ENCODE data around the gene DHX30.
"Not testable (repeated sequence)": the region's sequence is repeated elsewhere in the genome, so short reads cannot be mapped to it uniquely, and the experiment has no call there.

Gene DHX30

DNA sequence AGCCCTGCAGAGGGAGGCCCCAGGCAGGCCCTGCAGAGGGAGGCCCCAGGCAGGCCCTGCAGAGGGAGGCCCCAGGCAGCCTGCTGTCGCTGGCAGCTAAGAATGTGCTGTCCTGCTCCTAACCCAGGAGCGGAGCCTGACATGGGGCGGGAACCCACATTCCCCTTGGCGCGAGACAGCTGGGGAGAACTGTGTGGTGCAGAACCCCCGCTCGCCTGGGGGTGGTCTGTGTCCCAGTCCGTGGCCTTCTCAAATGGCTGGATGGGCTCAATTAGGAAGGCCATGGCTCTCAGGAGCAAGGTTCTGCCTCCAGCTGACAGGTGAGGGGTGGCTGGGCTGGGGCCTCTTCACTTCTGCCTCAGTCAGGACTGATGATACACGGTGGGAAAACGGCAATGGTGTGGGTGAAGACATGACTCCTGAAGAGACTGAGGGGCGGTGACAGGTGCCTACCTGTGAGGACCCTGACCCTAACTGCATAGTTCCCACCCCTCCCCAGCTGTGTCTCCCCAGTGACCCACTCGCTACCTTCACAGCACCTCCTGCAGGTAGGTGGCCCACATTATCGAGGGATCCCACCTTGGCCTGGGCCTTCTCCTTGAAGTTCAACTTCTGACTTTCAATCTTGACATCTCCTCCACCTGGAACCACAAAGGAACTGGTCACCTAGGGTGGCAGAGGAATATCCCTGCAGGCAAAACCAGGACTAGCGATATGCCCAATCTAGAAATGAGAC lies 52.0 kb downstream of the DHX30 start:
- no peak for DNase-seq

DNA sequence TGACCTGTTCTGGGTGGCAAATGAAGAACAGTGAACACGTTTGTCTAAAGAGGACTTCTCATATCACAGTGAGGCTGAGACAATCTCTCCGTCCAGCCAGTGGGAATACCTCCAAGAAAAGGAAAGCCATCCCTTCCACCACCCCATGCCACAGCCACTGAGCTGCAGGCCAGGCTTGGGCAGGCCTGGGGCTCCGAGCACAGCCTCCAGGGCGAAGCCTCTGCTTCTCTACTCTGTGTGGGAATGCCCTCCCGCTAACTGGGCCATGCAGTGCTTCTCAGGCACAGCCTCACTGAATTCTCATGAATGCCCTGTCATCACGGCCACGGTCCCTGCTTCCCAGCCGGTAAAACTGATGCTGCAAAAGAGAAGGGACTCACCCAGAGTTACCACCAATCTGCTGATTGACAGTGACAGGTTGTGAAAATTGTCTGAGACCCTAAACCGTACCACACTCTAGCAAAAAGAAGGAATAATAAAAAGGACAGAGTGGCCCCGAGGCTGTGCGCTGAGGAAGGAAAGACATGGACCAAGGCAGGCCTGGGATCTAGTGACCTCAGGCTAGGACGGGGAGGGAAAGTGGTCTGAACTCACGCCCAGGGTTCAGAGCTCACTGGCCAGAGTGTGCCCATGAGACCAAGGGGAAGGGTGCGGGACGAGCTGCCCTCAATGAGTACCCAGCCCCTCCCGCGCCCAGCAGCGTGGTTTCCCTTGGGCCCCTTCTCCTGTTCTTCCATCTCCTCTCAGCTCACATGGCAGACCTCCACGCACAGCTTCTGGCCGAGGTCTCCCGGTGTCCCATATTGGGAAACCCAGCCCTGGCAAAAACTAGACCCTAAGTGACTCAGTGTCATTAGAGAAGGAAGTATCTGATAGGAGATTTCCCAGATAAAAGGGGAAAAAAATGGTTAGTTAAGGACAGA lies 52.8 kb downstream of the DHX30 start:
- DNase-seq: no peak

DNA sequence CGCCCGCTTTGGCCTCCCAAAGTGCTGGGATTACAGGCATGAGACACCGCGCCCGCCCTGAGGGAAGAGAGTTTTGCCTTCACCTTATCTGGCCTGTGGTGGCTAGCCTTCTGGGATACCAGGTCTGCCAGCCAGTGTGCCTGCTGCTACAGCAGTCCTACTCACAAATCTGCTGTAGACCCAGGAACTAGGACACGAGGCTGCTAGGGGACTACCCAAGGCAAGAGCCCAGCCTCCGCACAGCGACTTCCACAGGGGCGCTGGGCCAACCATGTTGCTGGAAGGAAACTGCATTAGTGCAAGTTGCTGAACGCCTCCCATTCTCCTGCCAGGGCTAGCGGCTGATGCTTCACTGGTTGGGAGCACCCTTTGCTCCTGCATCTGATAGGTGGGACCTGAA lies 53.7 kb downstream of the DHX30 start:
- no peak for DNase-seq

DNA sequence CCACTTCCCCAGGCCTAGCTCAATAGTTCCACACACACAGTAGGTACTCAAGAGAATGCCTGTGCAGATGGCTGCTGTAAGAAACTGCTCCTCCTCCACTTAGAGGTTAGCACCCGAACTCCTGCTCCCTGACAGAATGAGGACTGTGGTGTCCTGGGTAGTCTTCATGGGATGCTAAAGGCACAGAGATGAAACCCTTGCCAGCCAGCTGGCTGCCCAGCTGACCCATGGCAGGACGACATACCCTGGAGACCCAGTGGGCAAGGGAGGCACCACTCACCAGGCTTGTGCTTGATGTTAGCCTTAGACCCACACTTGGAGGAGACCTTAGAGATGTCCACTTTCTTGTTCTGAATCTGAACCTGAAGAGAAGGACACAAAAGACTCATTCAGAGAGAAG lies 54.2 kb downstream of the DHX30 start:
- DNase-seq: no peak

GRCh38 chr3:47859956-47860605 lies 57.1 kb downstream of the DHX30 start:
- no peak for DNase-seq

GRCh38 chr3:47863391-47864128 lies 60.6 kb downstream of the DHX30 start:
- DNase-seq: no peak

GRCh38 chr3:47865192-47865591 lies 62.3 kb downstream of the DHX30 start:
- DNase-seq: no peak

GRCh38 chr3:47867451-47868044 lies 64.6 kb downstream of the DHX30 start:
- DNase-seq: no peak

DNA sequence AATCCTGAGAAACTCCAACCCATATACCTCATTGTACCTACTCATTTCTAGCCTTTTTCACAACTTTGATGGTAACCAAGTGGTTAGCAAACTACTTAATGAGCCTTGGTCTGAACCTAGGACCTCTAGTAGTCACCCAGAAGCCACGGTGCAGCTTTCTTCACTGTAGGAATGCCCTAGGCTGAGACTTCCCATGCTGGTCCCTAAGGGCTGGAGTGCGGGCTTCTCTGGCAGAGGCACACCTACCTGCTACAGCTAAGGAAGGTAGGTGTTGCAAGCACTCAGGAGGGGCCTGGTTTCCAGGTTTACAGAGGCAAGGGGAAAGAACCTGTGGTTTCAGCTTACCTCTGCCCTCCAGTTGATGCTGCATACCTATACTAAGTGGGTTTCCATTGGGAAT lies 65.4 kb downstream of the DHX30 start:
- DNase-seq: no peak

DNA sequence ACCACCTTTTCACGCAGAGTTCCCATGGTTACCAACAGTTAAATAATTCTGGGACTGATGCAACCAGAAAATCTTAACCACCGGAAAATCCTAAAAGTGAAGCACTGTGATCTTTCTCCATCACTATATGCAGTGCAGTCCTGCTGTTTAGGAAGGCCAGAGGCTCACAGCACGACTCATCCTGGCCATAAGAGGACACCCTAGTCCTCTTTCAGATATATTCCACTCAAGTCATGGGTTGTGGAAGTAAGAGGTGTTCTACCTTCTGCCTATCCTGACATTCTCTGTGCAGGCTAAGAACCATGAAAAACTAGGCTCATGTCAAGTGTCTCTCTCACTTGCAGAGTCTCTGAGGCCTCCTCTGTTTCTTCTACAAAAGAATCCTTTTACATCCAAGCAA lies 67.2 kb downstream of the DHX30 start:
- no peak for DNase-seq

DNA sequence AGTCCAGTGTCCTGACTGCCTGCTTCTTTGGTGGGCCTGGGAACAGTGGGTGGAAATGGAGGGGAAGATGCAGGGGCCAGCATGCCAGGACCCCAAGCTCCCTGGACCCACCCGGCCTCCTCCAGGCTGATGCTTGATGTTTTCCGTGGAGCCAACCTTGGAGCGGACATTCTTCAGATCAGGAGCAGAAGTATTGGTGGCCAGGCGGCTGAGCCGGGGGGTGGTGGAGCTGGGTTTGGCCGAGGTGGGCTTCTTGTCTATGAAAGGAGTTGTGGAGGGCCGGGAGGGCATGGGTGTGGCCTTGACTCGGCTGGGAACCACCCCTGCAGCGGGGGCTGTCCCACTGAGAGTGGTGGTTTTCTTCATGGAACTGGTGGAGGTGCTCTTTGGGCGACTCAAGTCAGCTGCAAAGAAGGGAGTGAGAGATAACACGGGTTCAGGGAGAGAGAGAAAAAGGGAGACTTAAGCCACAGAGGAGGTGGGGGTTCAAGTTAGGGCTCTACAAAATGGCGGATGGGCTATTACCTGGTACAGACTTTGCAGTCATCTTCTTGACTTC lies 67.8 kb downstream of the DHX30 start:
- no peak for DNase-seq

DNA sequence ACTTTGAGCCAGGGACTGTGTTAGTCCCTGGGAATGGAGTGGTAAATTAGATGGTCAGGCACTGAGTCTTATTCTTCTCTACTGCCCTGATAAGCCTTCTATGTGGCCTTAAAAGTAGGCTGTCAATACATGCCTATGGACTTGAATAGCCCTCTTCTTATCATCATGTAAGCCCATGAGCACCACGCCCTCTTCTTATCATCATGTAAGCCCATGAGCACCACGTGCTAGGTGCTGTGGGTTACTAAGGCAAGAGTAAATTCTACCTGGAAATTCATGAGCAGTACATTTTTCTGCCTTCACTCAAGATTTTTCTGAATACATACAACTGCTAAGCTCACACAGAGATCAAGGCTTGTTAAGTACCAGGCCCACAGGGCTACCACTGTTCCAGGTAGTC lies 68.5 kb downstream of the DHX30 start:
- no peak for DNase-seq

DNA sequence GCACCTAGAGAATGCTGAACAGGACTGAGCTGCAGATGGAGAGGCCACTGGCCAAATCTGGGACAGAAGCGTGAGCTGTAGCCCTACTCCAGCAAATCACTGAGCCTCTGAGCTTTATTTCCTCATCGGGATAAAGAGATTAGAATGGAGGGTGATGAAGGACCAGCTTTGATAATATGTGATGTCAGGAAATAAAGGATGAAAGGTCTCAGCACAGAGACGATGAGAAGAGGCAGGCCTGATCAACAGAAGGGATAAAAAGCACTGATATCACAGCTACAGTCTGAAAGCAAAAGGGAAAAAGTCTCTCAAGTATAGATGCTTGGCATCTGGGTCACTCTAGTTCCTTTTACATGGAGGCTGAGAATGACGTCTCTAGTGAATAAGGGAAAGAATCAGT lies 70.0 kb downstream of the DHX30 start:
- DNase-seq: no peak

DNA sequence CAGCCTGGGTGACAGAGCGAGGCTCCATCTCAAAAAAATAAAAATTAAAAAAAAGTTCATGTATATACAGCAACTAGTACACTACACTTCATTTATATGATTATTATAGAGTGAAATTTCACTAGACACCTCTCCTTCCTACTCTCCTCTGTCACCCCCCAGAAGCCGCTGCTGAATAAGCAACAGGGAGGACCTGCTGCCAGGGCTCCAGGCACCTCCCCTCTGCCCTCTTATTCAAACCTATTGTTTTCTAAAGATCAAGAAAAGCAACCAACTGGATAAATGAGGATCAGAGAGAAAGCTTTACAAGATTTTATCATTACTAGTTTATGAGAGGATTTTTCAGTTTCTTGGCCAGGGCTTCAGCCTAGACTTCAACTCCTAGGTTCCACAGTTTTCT lies 71.5 kb downstream of the DHX30 start:
- no peak for DNase-seq

DNA sequence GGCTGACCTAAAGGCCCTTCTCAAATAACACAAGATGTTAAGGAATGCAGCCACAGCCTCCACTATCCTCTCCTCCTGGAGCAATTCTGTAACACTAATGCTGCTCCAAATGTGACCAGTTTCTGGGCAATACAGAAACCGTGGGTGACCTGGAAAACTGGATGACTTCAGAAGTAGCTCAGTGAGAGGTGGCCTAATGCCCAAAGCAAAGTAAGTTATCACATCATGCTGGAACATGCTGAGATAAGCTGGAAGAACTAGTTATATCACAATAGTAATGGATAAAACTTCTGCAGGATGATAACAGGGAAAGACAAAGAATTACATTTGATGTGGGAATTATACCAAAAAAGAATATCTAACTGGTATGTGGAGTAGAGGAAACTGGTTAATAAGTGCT lies 72.0 kb downstream of the DHX30 start:
- DNase-seq: no peak

- DNase-seq: no peak
Measured at GRCh38 chr3:47877290-47877689, 74.4 kb downstream of the DHX30 start.

- DNase-seq: no peak
Measured at GRCh38 chr3:47877719-47878118, 74.8 kb downstream of the DHX30 start.

- no peak for DNase-seq
Measured at GRCh38 chr3:47882338-47882737, 79.4 kb downstream of the DHX30 start.

DNA sequence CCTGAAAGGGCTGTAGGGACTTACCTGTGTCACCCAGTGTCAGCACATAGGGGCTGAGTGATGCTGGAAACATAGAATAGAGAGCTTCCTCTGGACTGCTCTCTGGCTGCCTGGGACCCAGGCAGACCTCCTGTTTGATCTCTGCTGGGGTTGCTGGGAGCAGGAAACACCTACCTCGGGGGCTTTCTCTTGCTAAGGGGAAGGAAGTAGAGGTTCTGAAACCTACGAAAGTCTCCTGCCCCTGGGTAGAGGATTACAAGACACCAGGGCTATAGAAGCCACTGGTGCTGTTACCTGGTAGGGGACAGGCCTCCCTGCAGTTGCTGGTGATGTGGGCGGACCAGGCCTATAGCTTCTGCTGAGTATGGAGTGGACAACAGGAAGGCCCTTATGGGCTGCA lies 81.7 kb downstream of the DHX30 start:
- no peak for DNase-seq

GRCh38 chr3:47885168-47885567 lies 82.2 kb downstream of the DHX30 start:
- DNase-seq: no peak

DNA sequence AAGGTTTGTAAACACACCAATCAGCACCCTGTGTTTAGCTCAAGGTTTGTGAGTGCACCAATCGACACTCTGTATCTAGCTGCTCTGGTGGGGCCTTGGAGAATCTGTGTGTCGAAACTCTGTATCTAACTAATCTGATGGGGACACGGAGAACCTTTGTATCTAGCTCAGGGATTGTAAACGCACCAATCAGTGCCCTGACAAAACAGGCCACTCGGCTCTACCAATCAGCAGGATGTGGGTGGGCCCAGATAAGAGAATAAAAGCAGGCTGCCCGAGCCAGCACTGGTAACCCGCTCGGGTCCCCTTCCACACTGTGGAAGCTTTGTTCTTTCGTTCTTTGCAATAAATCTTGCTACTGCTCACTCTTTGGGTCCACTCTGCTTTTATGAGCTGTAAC lies 85.1 kb downstream of the DHX30 start:
- DNase-seq: not testable (repeated sequence)
